HEK293 (cell line): ENCODE measurements around the gene SLC29A3.

ENCODE experiments used
- SETDB1 ChIP-seq: IDR thresholded peaks from one replicate; pipeline ENCODE4 v1.6.1; 2017; ENCODE audit warnings: mild to moderate bottlenecking, low read length, moderate library complexity, mixed read lengths; ENCODE audit not compliant: insufficient read length
- SP2 ChIP-seq: fragments of 450-650 bp; formaldehyde crosslinking; IDR thresholded peaks from 2 replicates; pipeline ENCODE4 v1.5.1; 2016; ENCODE audit warnings: missing biosample characterization, missing genetic modification characterization
- TRIM28 ChIP-seq: IDR thresholded peaks from 2 replicates; pipeline ENCODE4 v1.6.1; 2011; ENCODE audit warnings: low read length, control low read depth, borderline replicate concordance
- YY1 ChIP-seq: fragments of 450-650 bp; formaldehyde crosslinking; IDR thresholded peaks from 2 replicates; pipeline ENCODE4 v1.5.1; 2018; ENCODE audit warnings: missing biosample characterization, missing genetic modification characterization
- ZBTB7A ChIP-seq: fragments of 450-650 bp; formaldehyde crosslinking; IDR thresholded peaks from 2 replicates; pipeline ENCODE4 v1.5.1; 2016; ENCODE audit warnings: low read depth, missing biosample characterization, missing genetic modification characterization
- ZNF138 ChIP-seq: fragments of 450-650 bp; formaldehyde crosslinking; IDR thresholded peaks from 2 replicates; pipeline ENCODE4 v1.5.1; 2016; ENCODE audit warnings: missing biosample characterization, missing genetic modification characterization, borderline replicate concordance
- ZNF292 ChIP-seq: fragments of 450-650 bp; formaldehyde crosslinking; IDR thresholded peaks from 2 replicates; pipeline ENCODE4 v1.5.1; 2016; ENCODE audit warnings: low read depth, missing biosample characterization, missing genetic modification characterization, borderline replicate concordance
- ZNF350 ChIP-seq: fragments of 450-650 bp; formaldehyde crosslinking; IDR thresholded peaks from 2 replicates; pipeline ENCODE4 v1.5.0; 2017; ENCODE audit warnings: missing biosample characterization, mild to moderate bottlenecking, missing genetic modification characterization
- ZNF362 ChIP-seq: fragments of 450-650 bp; formaldehyde crosslinking; IDR thresholded peaks from 2 replicates; pipeline ENCODE4 v1.5.1; 2016; ENCODE audit warnings: missing biosample characterization, missing genetic modification characterization
- ZNF639 ChIP-seq: fragments of 450-650 bp; formaldehyde crosslinking; IDR thresholded peaks from 2 replicates; pipeline ENCODE4 v1.5.1; 2016; ENCODE audit warnings: missing biosample characterization, missing genetic modification characterization
- ZNF704 ChIP-seq: fragments of 450-650 bp; formaldehyde crosslinking; IDR thresholded peaks from 2 replicates; pipeline ENCODE4 v1.5.1; 2016; ENCODE audit warnings: missing biosample characterization, missing genetic modification characterization
- ZNF777 ChIP-seq: fragments of 450-650 bp; formaldehyde crosslinking; IDR thresholded peaks from 2 replicates; pipeline ENCODE4 v1.5.1; 2017; ENCODE audit warnings: missing biosample characterization, missing genetic modification characterization, borderline replicate concordance
- TF ChIP-seq, protein P1 (sequence below): fragments of 450-650 bp; formaldehyde crosslinking; IDR thresholded peaks from 2 replicates; pipeline ENCODE4 v1.5.1; 2016; ENCODE audit warnings: missing biosample characterization, missing genetic modification characterization

DNA sequence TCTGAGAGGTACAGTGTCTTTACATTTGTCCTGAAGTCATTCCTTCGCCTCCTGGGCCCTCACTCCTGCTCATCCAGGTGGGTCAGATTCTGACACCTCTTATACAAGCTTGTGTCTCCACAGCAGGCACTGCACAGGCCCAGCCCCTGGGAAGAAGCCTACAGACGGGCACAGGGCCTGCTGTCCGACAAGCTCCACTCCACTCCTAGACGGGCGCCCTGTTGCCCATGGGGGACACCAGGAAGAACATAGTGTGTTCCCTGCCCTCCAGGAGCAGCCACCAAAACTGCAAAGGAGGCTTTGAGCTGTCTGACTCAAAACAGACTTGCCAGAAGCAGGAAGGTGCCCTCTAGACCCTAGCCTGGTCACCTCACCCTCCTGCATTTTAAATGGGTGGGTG, 45.6 kb upstream of the SLC29A3 start:
- no peak for TF ChIP-seq ZNF777 (tag by site-specific recombination)
- TF ChIP-seq, protein P1, sequence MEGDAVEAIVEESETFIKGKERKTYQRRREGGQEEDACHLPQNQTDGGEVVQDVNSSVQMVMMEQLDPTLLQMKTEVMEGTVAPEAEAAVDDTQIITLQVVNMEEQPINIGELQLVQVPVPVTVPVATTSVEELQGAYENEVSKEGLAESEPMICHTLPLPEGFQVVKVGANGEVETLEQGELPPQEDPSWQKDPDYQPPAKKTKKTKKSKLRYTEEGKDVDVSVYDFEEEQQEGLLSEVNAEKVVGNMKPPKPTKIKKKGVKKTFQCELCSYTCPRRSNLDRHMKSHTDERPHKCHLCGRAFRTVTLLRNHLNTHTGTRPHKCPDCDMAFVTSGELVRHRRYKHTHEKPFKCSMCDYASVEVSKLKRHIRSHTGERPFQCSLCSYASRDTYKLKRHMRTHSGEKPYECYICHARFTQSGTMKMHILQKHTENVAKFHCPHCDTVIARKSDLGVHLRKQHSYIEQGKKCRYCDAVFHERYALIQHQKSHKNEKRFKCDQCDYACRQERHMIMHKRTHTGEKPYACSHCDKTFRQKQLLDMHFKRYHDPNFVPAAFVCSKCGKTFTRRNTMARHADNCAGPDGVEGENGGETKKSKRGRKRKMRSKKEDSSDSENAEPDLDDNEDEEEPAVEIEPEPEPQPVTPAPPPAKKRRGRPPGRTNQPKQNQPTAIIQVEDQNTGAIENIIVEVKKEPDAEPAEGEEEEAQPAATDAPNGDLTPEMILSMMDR (tag by site-specific recombination) = no peak
- no peak for TF ChIP-seq ZNF350 (tag by site-specific recombination)
- no peak for TF ChIP-seq ZNF362
- TF ChIP-seq TRIM28 = no peak
- no peak for TF ChIP-seq YY1 (tag by site-specific recombination)
- no peak for TF ChIP-seq SP2 (tag by site-specific recombination)
- no peak for TF ChIP-seq ZNF639
- TF ChIP-seq ZBTB7A (tag by site-specific recombination) = no peak
- TF ChIP-seq ZNF704 (tag by site-specific recombination) = no peak
- no peak for TF ChIP-seq ZNF138 (tag by site-specific recombination)
- no peak for TF ChIP-seq ZNF292 (tag by site-specific recombination)
- no peak for TF ChIP-seq SETDB1
